IMR-90 (cell line): Measurements from ENCODE around the gene ECPAS.

Source experiments
- BHLHE40 ChIP-seq: fragments of 150-350 bp; IDR thresholded peaks from 2 replicates; pipeline ENCODE4 v1.6.1; 2016; ENCODE audit warnings: mild to moderate bottlenecking, low read depth, low read length
- CEBPB ChIP-seq: IDR thresholded peaks from 2 replicates; pipeline ENCODE4 v1.6.1; 2012; ENCODE audit warnings: low read depth, low read length, improper control_type of control experiment
- MAZ ChIP-seq: IDR thresholded peaks from 2 replicates; pipeline ENCODE4 v1.6.1; 2012; ENCODE audit warnings: low read depth, mild to moderate bottlenecking, low read length, improper control_type of control experiment, moderate library complexity, borderline replicate concordance
- MXI1 ChIP-seq: IDR thresholded peaks from 2 replicates; pipeline ENCODE4 v1.6.1; 2012; ENCODE audit warnings: low read depth, mild to moderate bottlenecking, low read length, moderate library complexity, borderline replicate concordance
- POLR2A ChIP-seq: IDR thresholded peaks from 2 replicates; pipeline ENCODE4 v1.6.1; 2012; ENCODE audit warnings: mild to moderate bottlenecking, low read depth, low read length
- TF ChIP-seq, protein P1 (sequence below): conservative IDR thresholded peaks from 2 replicates; pipeline ENCODE4 v1.5.1; 2012; ENCODE audit warnings: mild to moderate bottlenecking, low read depth, low read length, improper control_type of control experiment
- TF ChIP-seq, protein P2 (sequence below): fragments of 150-350 bp; IDR thresholded peaks from 2 replicates; pipeline ENCODE4 v1.6.1; 2017; ENCODE audit warnings: mild to moderate bottlenecking, antibody characterized with exemption, low read length, low read depth

DNA sequence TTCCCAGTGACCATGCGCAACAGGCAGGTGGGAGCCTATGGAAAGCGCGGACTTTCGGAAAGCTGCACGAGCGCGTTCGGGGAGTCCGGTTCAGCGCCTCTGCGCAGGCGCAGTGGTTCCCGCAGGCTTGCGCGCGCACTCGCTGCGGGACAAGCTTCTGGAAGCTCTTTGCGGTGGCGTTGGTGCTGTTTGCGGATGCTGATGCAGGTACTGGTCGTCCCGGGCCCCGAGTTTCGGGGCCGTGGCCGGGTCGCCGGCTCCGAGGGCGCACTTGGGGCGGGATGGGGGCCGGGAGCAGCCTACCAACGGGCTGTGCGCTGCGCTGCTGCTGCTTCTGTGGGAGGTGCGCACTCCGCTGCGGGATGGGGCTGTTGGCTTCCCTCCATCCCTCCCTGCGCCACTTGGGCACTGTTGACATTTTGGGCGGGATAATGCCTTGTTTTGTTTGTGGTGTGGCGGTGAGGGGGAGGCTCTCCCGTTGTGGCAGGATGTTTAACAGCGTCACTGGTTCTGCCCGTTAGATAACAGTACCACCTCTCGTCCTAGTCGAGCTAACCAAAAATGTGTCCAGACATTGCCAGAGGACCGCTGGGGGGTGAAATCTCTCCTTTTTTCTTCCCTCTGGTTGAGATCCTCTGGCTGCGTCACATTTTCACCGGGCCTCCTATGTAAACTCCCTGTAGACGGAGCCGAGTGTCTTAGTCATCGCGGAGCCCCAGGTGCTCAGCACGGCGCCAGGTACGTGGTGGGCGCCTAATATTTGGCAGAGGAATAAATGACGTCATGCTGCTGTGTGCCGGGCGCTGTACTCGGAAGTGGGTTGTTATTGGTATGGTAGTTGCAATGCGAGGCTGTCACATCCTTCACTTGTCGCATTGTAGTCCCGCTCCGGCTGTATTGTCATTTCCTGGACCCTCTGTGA lies 41.1 kb upstream of the ECPAS start, which contains the start of gene ZNF483:
- TF ChIP-seq BHLHE40 (no peak), MAZ (no peak; the same call in 1 of the 2 replicates), POLR2A (no peak), MXI1 (no peak), CEBPB (no peak)
- TF ChIP-seq, protein P1, sequence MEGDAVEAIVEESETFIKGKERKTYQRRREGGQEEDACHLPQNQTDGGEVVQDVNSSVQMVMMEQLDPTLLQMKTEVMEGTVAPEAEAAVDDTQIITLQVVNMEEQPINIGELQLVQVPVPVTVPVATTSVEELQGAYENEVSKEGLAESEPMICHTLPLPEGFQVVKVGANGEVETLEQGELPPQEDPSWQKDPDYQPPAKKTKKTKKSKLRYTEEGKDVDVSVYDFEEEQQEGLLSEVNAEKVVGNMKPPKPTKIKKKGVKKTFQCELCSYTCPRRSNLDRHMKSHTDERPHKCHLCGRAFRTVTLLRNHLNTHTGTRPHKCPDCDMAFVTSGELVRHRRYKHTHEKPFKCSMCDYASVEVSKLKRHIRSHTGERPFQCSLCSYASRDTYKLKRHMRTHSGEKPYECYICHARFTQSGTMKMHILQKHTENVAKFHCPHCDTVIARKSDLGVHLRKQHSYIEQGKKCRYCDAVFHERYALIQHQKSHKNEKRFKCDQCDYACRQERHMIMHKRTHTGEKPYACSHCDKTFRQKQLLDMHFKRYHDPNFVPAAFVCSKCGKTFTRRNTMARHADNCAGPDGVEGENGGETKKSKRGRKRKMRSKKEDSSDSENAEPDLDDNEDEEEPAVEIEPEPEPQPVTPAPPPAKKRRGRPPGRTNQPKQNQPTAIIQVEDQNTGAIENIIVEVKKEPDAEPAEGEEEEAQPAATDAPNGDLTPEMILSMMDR, result no peak
- TF ChIP-seq, protein P2, sequence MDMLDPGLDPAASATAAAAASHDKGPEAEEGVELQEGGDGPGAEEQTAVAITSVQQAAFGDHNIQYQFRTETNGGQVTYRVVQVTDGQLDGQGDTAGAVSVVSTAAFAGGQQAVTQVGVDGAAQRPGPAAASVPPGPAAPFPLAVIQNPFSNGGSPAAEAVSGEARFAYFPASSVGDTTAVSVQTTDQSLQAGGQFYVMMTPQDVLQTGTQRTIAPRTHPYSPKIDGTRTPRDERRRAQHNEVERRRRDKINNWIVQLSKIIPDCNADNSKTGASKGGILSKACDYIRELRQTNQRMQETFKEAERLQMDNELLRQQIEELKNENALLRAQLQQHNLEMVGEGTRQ, result no peak
